Activated CD4-positive, alpha-beta T cell treated with anti-CD3 and anti-CD28 coated beads for 36 hours (primary cell): ENCODE measurements around the gene LMO2. TPM values are rescaled to one million over a fixed set of nuclear protein-coding genes. Genes with fewer than 3 reads are reported as not detected.

ENCODE experiments used
- total RNA-seq, 2 experiments: library from RNA; stranded (reverse); gene quantifications; one replicate each; pipeline ENCODE4 v1.2.3, GENCODE V29; 2021

LMO2 gene
- total RNA-seq, 2 experiments from 2014 or later: not detected

Other genes starting within 250 kb of the LMO2 start
- not detected for gene C11orf91, start 191.2 kb downstream of the LMO2 start, total RNA-seq
- gene CD59, start 155.7 kb downstream of the LMO2 start, total RNA-seq: 10 to 100 TPM; 58.2 to 60.0 TPM
- 10 to 100 TPM; 11.4 to 12.2 TPM for gene FBXO3, start 117.6 kb downstream of the LMO2 start, total RNA-seq
- 100 to 1,000 TPM; 295 to 316 TPM for gene CAPRIN1, start 159.7 kb upstream of the LMO2 start, total RNA-seq
- gene NAT10, start 213.6 kb upstream of the LMO2 start, total RNA-seq: 100 to 1,000 TPM; 142 to 147 TPM